ENCODE data around the gene RPS16. TPM values are rescaled to one million over a fixed set of nuclear protein-coding genes. Genes with fewer than 3 reads are reported as not detected.

The RPS16 gene
- total RNA-seq, 1 donor from 2014 or later: 802 TPM

- no peak for DNase-seq (ENCODE audit: extremely low read depth, low read depth, low spot score)
These were observed 45.3 kb downstream of the RPS16 start for GRCh38 chr19:39390451-39390750.

- no peak for DNase-seq (ENCODE audit: extremely low read depth, low read depth, low spot score)
These were observed 45.9 kb downstream of the RPS16 start for GRCh38 chr19:39389631-39390414.

- no peak for DNase-seq (ENCODE audit: extremely low read depth, low read depth, low spot score)
These were observed 47.1 kb downstream of the RPS16 start for GRCh38 chr19:39388657-39389056.

DNA sequence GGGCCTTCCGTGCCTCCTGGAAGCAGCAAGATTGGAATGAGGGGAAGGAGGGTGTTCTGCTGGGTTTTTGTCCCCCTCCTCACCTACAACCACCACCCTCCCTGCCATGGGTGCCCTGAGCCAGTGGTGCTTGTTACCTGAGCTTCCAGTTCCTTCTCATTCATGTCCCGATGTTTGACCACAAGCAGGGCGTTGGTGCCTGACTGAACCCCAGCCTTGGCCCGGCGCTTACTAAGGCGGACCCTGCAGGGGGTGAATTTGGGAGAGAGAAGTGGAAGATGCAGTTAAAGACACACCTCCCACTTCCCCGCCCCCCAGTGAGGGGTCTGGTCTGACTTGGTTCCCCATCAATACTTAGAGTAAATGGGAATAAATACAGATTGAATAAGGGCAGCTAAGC lies 49.2 kb downstream of the RPS16 start:
- no peak for DNase-seq (ENCODE audit: extremely low read depth, low read depth, low spot score)

DNA sequence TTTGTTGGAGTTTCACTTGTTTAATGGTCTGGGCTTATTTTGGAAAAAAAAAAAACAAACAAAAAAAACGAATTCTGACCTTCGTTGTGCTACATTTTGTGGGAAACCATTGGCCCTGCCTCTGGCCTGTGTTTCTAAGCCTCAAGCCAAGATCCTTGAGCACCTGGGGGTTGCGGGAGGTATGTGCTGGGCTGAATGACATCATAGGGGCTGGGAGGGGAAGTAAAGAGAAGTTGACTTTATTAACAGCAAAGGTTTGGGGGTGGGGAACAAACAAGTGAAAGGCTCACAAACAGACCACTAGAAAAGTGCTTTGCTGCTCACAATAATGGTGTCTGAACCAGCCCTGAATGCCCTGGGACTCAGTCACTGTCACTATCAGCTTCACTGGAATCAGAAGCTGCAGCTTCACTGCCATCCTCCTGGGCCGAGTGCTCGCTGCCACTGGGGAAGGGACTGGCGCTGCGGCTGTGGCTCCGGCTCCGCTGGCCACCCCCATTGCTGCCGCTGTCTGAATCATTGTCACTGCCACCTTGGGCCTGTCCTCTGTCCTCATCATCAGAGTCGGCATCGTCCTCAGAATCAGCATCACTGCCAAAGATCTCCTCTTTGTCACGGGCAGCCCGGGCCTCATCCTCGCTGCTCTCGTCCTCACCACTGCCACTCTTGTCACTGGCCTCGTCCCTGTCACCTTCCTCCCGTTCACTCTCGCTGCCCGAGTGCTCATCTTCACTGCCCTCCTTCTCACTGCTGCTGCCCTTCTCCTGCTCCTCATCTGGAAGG lies 49.9 kb downstream of the RPS16 start:
- DNase-seq (ENCODE audit: extremely low read depth, low read depth, low spot score): no peak

DNA sequence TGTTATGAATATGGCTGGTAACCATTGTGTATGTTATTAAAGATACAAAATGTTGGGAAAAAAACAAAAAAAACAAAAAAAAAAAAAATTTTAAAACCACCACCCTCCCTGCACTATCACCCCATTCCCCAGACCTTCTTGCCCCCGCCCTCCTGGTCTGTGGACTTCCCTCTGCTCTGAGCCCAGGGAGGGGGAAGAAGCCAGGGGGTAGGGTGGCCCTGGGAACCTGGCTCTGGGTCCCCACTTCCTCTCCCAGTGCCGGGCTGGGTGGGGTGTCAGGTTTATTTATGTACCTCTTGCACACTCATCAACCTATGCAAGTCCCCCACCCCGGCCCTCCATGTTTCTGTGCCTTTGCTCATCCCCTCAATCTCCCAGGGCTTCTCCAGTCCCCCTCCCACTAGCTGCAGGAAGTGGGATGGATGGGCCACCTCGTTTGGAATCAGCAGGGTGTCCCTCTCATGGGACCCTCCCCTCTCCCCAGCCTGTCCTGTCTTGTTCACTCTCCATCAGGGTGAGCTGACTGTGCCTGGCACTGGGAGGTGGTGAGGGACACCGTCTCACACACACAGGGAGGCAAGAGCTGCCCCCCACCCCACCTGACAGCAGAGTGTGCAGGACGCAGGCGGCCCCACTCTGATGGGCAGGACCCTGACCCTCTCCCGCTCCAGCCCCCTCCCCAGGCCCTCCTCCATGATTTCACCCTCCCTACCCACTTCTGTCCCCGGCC lies 50.7 kb downstream of the RPS16 start:
- no peak for DNase-seq (ENCODE audit: extremely low read depth, low read depth, low spot score)

Other genes with a start within 250 kb of the RPS16 start
- gene NCCRP1, start 239.0 kb downstream of the RPS16 start, total RNA-seq: not detected in 2 replicates
- gene SYCN, start 231.7 kb downstream of the RPS16 start, total RNA-seq: not detected in 2 replicates
- not detected in 2 replicates for gene IFNL3, start 190.9 kb downstream of the RPS16 start, total RNA-seq
- gene IFNL4, start 187.1 kb downstream of the RPS16 start, total RNA-seq: not detected in 2 replicates
- not detected in 2 replicates for gene IFNL2, start 167.6 kb downstream of the RPS16 start, total RNA-seq
- not detected in 2 replicates for gene IFNL1, start 139.5 kb downstream of the RPS16 start, total RNA-seq
- 0.34 and 1.2 TPM in 2 replicates for gene LRFN1, start 115.1 kb downstream of the RPS16 start, total RNA-seq
- 92.9 and 104 TPM in 2 replicates for gene GMFG, start 99.9 kb downstream of the RPS16 start, total RNA-seq
- 61.2 and 89.1 TPM in 2 replicates for gene SAMD4B, start 93.5 kb downstream of the RPS16 start, total RNA-seq
- gene PAF1, start 44.8 kb downstream of the RPS16 start, total RNA-seq: 27.4 and 32.1 TPM in 2 replicates
- gene MED29, start 44.6 kb downstream of the RPS16 start, total RNA-seq: 25.1 and 29.5 TPM in 2 replicates
- gene ZFP36, start 29.1 kb downstream of the RPS16 start, total RNA-seq: 6.5 and 21.6 TPM in 2 replicates
- gene PLEKHG2, start 23.3 kb downstream of the RPS16 start, total RNA-seq: 26.4 and 60.0 TPM in 2 replicates
- gene SUPT5H, start 9.6 kb upstream of the RPS16 start, total RNA-seq: 100 and 104 TPM in 2 replicates
- 64.0 and 64.8 TPM in 2 replicates for gene TIMM50, start 44.9 kb upstream of the RPS16 start, total RNA-seq
- gene DLL3, start 63.0 kb upstream of the RPS16 start, total RNA-seq: 0.87 and 2.0 TPM in 2 replicates
- gene SELENOV, start 79.2 kb upstream of the RPS16 start, total RNA-seq: not detected in 2 replicates
- 1.5 and 4.1 TPM in 2 replicates for gene EID2B, start 96.9 kb upstream of the RPS16 start, total RNA-seq
- gene EID2, start 104.2 kb upstream of the RPS16 start, total RNA-seq: 11.4 and 19.0 TPM in 2 replicates
- gene LGALS13, start 166.6 kb upstream of the RPS16 start, total RNA-seq: not detected in 2 replicates
- gene LGALS16, start 220.0 kb upstream of the RPS16 start, total RNA-seq: not detected in 2 replicates